Neuron (in vitro differentiated cells): ENCODE results near the gene SGSM2.

Source experiments
- H2AFZ ChIP-seq: one replicate; pipeline ENCODE4 v1.6.1; 2013; ENCODE audit warnings: low read depth, mild to moderate bottlenecking, inconsistent platforms, low read length, moderate library complexity
- H3K27me3 ChIP-seq: one replicate; pipeline ENCODE4 v1.6.1; 2013; ENCODE audit warnings: low read length; ENCODE audit not compliant: insufficient read depth
- H3K36me3 ChIP-seq: one replicate; pipeline ENCODE4 v1.6.1; 2013; ENCODE audit warnings: low read length; ENCODE audit not compliant: insufficient read depth
- H3K4me1 ChIP-seq: one replicate; pipeline ENCODE4 v1.6.1; 2013; ENCODE audit warnings: low read length; ENCODE audit not compliant: insufficient read depth
- H3K4me3 ChIP-seq: 2 replicates; pipeline ENCODE4 v1.5.1; 2013; ENCODE audit warnings: mild to moderate bottlenecking, low read length, moderate library complexity
- H3K9me3 ChIP-seq: one replicate; pipeline ENCODE4 v1.6.1; 2013; ENCODE audit warnings: low read length

Gene SGSM2

DNA sequence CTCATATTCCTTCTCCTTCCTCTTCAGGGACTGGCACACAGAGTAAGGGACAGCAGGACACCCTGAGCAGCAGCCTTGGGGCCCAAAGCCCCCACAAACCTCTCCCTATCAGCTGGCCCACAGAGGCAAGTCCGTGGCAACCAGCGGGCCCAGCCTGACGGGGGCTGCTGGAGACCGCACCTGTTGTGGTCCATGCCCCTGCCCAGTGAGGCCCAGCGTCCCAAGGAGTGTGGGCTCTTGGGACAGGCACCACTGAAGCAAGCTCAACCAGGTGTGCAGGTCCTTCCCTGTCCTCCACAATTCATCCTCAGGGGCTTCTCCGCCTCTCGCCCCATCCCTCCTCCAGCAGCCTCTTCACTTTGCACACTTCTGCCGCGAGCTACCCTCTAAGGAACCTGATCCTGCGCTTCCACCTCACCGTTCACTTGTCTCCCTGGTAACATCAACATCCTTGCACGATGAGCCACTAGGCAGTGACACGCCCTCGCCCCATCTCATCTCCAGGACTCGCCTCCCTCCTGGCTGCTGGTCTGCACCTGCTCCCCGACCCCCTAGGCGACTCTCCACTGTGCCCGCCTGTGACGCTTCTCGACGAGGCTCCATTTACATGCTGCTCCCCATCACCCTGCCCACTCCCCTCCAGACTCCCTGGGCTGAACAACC lies 50.9 kb downstream of the SGSM2 start:
- Histone ChIP-seq H3K4me3 (no peak overlapping the region), H3K27me3 (no peaks in the 10 kb centered on the region), H3K4me1 (peaks cover 52% of the 10 kb centered on the region), H2AFZ (no peak overlapping the region), H3K36me3 (peaks cover 17% of the 10 kb centered on the region), H3K9me3 (no peaks in the 10 kb centered on the region)

GRCh38 chr17:2388683-2389055 lies 51.4 kb downstream of the SGSM2 start:
- H3K4me1 ChIP-seq = peaks cover 54% of the 10 kb centered on the region
- H3K4me3 ChIP-seq = no peak overlapping the region
- H3K9me3 ChIP-seq = no peaks in the 10 kb centered on the region
- peaks cover 17% of the 10 kb centered on the region for H3K36me3 ChIP-seq
- H2AFZ ChIP-seq = no peak overlapping the region
- H3K27me3 ChIP-seq = no peaks in the 10 kb centered on the region

GRCh38 chr17:2390199-2390836 lies 53.0 kb downstream of the SGSM2 start:
- peaks cover 17% of the 10 kb centered on the region for H3K36me3 ChIP-seq
- H3K9me3 ChIP-seq = no peaks in the 10 kb centered on the region
- H2AFZ ChIP-seq = no peak overlapping the region
- no peaks in the 10 kb centered on the region for H3K27me3 ChIP-seq
- H3K4me1 ChIP-seq = peaks cover 53% of the 10 kb centered on the region
- no peak overlapping the region for H3K4me3 ChIP-seq

GRCh38 chr17:2391597-2392251 lies 54.4 kb downstream of the SGSM2 start:
- Histone ChIP-seq H3K4me3 (peak overlapping the region; percentile 51), H3K9me3 (no peaks in the 10 kb centered on the region), H3K36me3 (peaks cover 14% of the 10 kb centered on the region), H3K4me1 (peaks cover 55% of the 10 kb centered on the region), H3K27me3 (no peaks in the 10 kb centered on the region), H2AFZ (no peak overlapping the region)

GRCh38 chr17:2392252-2393173 lies 55.2 kb downstream of the SGSM2 start:
- H3K4me3 ChIP-seq = peak overlapping the region; percentile 52
- no peak overlapping the region for H2AFZ ChIP-seq
- H3K9me3 ChIP-seq = no peaks in the 10 kb centered on the region
- H3K36me3 ChIP-seq = peaks cover 9% of the 10 kb centered on the region
- H3K4me1 ChIP-seq = peaks cover 62% of the 10 kb centered on the region
- no peaks in the 10 kb centered on the region for H3K27me3 ChIP-seq

GRCh38 chr17:2393174-2393953 lies 56.1 kb downstream of the SGSM2 start:
- H3K27me3 ChIP-seq = no peaks in the 10 kb centered on the region
- H3K9me3 ChIP-seq = no peaks in the 10 kb centered on the region
- H2AFZ ChIP-seq = no peak overlapping the region
- H3K4me3 ChIP-seq = peak overlapping the region; percentile 52
- H3K36me3 ChIP-seq = peaks cover 3% of the 10 kb centered on the region
- peaks cover 71% of the 10 kb centered on the region for H3K4me1 ChIP-seq

GRCh38 chr17:2393954-2394749 lies 56.9 kb downstream of the SGSM2 start:
- Histone ChIP-seq H3K4me3 (no peak overlapping the region), H3K4me1 (peaks cover 76% of the 10 kb centered on the region)

GRCh38 chr17:2394775-2395201 lies 57.5 kb downstream of the SGSM2 start:
- no peak overlapping the region for H3K4me3 ChIP-seq
- no peaks in the 10 kb centered on the region for H3K27me3 ChIP-seq
- H3K36me3 ChIP-seq = no peaks in the 10 kb centered on the region
- no peaks in the 10 kb centered on the region for H3K9me3 ChIP-seq
- peaks cover 77% of the 10 kb centered on the region for H3K4me1 ChIP-seq
- no peak overlapping the region for H2AFZ ChIP-seq

More at GRCh38 chr17:2393954-2394749, 56.9 kb downstream of the SGSM2 start:
- no peak overlapping the region for H2AFZ ChIP-seq
- no peaks in the 10 kb centered on the region for H3K9me3 ChIP-seq
- no peaks in the 10 kb centered on the region for H3K36me3 ChIP-seq
- no peaks in the 10 kb centered on the region for H3K27me3 ChIP-seq

DNA sequence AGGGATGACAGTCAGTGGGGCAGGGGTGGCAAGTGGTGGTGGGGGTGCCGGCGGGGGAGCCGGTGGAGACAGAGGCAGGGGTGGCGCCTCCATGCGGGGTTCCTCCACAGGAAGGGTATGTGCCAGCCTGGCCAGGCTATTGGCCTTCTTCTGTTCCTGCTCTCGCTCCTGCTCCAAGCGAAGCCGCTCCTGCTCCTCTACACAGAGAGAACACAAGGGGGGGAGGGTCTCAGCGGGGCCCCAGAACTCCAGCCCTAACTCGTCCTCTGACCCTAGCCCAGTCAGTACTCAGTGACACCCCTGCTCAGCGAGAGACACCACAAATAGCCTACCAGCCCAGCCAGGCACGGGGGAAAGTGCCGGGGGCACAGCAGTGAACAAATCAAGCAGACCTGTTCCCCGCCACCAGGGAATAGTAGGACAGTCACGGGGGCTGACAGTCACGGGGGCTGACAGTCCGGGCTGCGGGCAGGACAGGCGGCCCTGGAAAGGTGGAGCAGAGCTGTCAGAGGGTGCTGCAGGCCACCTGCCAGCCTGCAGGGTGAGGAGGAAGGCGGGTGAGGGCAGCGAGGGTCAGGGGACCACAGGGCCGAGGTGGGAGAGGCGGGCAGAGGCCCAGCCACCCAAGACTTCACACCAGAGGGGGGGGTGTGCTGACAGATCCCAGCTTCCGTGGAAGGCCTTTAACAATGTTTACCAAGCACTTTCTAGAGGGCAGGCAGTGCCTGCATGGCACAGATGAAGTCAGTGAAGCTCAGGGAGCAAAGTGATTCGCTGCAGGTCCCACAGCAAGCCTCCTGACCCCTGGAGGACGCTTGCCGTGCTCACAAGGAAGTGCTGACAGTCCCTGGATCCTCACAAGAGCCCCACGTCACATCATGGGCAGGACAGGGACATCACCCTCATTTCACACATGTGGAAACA lies 58.2 kb downstream of the SGSM2 start:
- Histone ChIP-seq H3K4me1 (peaks cover 72% of the 10 kb centered on the region), H3K36me3 (no peaks in the 10 kb centered on the region), H2AFZ (no peak overlapping the region), H3K27me3 (no peaks in the 10 kb centered on the region), H3K4me3 (peak overlapping the region; percentile 44), H3K9me3 (no peaks in the 10 kb centered on the region)

- no peaks in the 10 kb centered on the region for H3K27me3 ChIP-seq
- H2AFZ ChIP-seq = no peak overlapping the region
- no peaks in the 10 kb centered on the region for H3K9me3 ChIP-seq
- no peaks in the 10 kb centered on the region for H3K36me3 ChIP-seq
- H3K4me1 ChIP-seq = peaks cover 68% of the 10 kb centered on the region
- peak overlapping the region; percentile 44 for H3K4me3 ChIP-seq
These were observed 58.9 kb downstream of the SGSM2 start for GRCh38 chr17:2396192-2396567.
